NCI-H226 (cell line): ENCODE measurements around the gene STX2.
"Not testable (repeated sequence)": the region's sequence is repeated elsewhere in the genome, so short reads cannot be mapped to it uniquely, and the experiment has no call there.

Experiments
- DNase-seq: peaks from one replicate; pipeline ENCODE4 v3.0.0-alpha.2; 2015

Gene STX2

GRCh38 chr12:130793554-130793849 lies 45.5 kb downstream of the STX2 start:
- DNase-seq = no peak

- no peak for DNase-seq
Measured at GRCh38 chr12:130792821-130793553, 46.1 kb downstream of the STX2 start.

- no peak for DNase-seq
Measured at GRCh38 chr12:130791629-130792028, 47.4 kb downstream of the STX2 start.

- no peak for DNase-seq
Measured at GRCh38 chr12:130788515-130788914, 50.5 kb downstream of the STX2 start.

GRCh38 chr12:130787445-130788410 lies 51.3 kb downstream of the STX2 start:
- DNase-seq = no peak

GRCh38 chr12:130787041-130787440 lies 52.0 kb downstream of the STX2 start:
- no peak for DNase-seq

GRCh38 chr12:130783110-130783715 lies 55.8 kb downstream of the STX2 start:
- DNase-seq = no peak

- DNase-seq = not testable (repeated sequence)
Measured at GRCh38 chr12:130782245-130782644, 56.8 kb downstream of the STX2 start.

GRCh38 chr12:130780880-130781575 lies 58.0 kb downstream of the STX2 start:
- no peak for DNase-seq

- no peak for DNase-seq
Measured at GRCh38 chr12:130780325-130780724, 58.7 kb downstream of the STX2 start.

- no peak for DNase-seq
Measured at GRCh38 chr12:130778776-130779175, 60.3 kb downstream of the STX2 start.

- DNase-seq = no peak
Measured at GRCh38 chr12:130776857-130777339, 62.2 kb downstream of the STX2 start.

GRCh38 chr12:130775953-130776856 lies 62.8 kb downstream of the STX2 start:
- peak; percentile 63 for DNase-seq

GRCh38 chr12:130770413-130771028 lies 68.5 kb downstream of the STX2 start:
- DNase-seq = no peak

GRCh38 chr12:130768120-130768519 lies 70.9 kb downstream of the STX2 start:
- DNase-seq = no peak

- no peak for DNase-seq
Measured at GRCh38 chr12:130766470-130766869, 72.6 kb downstream of the STX2 start.

- DNase-seq = no peak
Measured at GRCh38 chr12:130765186-130765659, 73.8 kb downstream of the STX2 start.

GRCh38 chr12:130764475-130765185 lies 74.4 kb downstream of the STX2 start:
- DNase-seq = no peak

GRCh38 chr12:130764073-130764472 lies 75.0 kb downstream of the STX2 start:
- no peak for DNase-seq

- DNase-seq = no peak
Measured at GRCh38 chr12:130762319-130762675, 76.8 kb downstream of the STX2 start.
